ENCODE results near the gene CFAP161. TPM values are rescaled to one million over a fixed set of nuclear protein-coding genes. Genes with fewer than 3 reads are reported as not detected.

The CFAP161 gene
- total RNA-seq, result under 0.01 TPM

GRCh38 chr15:81133782-81134461, at the start of gene CFAP161:
Gene CFAP161 (plus strand): TSS chr15:81134270. CDS start chr15:81134330, 60 bp downstream.
- DNase-seq (ENCODE audit: low read depth in 2 of 3, low spot score in 2 of 3), result peak in 2 of 3 donors; percentile 73 to 76

DNA sequence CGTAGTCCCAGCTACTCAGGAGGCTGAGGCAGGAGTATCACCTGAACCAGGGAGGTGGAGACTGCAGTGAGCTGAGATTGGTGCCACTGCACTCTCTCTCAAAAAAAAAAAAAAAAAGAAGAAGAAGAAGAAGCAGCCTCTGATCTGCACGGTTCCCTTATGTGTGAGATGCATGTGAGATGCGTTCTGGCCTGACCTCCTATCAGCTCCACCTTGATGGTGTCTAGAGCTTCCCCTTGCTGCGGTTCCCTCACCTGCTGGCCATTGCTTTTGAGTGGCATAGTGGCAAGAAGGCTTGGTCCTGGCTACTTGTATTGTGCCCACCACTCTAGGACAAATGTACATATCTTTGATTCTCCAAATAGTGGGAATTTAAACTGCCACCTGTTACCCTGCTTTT, 49.4 kb upstream of the CFAP161 start:
- DNase-seq (ENCODE audit: low read depth in 2 of 3, low spot score in 2 of 3), result peak in 2 of 3 donors; percentile 41 to 71

DNA sequence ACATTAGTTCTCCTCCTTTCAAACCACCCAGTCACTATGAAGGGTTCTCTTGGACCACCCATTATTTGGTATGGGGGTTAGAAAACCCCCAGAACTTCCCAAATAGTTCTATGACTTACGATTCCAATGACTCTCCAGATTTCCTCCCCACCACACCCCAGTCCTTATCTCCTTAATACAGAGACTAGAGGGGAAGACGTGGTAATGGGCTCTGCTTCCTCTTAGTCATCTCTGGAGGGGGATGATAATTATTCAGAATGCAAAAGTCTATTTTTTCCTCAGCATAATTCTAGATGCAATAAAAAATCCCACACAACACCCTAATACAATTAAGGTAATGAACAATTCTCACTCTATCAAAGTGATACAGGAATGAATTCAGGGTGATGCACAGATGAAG, 48.9 kb upstream of the CFAP161 start:
- peak in 2 of 3 donors; percentile 85 to 95 for DNase-seq (ENCODE audit: low read depth in 2 of 3, low spot score in 2 of 3)

DNA sequence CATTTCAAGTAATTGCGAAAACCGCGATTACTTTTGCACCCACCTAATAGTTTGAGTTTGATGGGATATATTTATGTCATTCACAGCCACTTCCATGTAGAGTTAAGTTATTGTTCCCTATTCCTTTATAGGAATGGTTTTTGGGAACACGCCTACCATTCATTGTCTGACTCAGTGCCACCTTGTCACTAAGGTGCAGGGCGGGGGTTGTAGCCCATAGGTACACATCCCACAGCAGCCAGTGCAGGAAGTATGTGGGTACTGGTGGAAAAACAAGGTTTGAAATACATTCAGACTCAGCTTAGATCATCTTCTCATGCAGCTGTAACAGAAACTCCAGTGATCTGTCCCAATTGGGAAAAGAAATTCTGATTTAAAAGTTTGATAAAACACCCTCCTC, 48.2 kb upstream of the CFAP161 start:
- DNase-seq (ENCODE audit: low read depth in 2 of 3, low spot score in 2 of 3), result no peak

DNA sequence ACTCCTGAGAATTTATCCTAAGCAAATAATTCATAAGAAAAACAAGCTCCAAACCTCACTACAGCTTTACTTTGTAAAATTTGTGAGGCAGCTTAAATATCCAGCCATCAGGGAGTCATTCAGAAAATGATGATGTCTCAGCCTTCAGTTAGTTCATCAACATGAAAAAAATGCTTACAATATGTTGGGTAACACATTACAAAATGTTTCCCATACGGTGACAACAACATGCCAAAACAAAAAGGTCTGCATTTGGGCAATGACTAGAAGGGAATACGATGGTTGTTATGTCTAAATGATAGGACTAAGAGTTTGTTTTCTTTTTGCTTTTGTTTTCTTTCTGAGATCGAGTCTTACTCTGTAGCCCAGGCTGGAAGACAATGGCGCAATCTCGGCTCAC, 47.0 kb upstream of the CFAP161 start:
- no peak for DNase-seq (ENCODE audit: low read depth in 2 of 3, low spot score in 2 of 3)

- DNase-seq (ENCODE audit: low read depth in 2 of 3, low spot score in 2 of 3), result no peak
Measured at GRCh38 chr15:81087694-81088093, 46.4 kb upstream of the CFAP161 start.

DNA sequence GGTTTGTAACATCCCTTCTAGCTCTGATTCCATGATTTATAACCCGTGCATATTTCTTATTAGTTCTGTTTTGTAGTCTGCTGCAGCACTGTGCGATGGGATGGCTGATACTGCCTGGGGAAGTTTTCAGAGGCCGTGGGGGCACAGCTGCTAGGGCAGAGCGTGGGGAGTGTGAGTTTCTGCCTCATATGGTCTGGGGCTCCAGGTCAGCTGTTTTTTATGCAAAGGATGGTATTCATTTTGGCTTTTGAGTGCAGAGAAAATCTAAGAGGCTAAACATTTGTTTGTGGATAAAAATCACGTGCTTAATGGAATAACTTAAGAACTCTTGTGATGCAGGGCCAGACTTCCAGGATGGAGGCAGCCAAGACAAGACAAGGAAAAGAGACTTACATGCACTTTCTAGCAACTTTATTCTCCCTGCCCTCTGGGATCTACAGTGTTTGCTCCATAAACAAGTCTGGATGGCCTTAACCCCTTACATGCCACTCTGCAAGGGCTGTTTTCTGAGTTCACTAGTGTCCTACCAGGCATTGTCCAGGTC, 45.5 kb upstream of the CFAP161 start:
- DNase-seq (ENCODE audit: low read depth in 2 of 3, low spot score in 2 of 3), result no peak

DNA sequence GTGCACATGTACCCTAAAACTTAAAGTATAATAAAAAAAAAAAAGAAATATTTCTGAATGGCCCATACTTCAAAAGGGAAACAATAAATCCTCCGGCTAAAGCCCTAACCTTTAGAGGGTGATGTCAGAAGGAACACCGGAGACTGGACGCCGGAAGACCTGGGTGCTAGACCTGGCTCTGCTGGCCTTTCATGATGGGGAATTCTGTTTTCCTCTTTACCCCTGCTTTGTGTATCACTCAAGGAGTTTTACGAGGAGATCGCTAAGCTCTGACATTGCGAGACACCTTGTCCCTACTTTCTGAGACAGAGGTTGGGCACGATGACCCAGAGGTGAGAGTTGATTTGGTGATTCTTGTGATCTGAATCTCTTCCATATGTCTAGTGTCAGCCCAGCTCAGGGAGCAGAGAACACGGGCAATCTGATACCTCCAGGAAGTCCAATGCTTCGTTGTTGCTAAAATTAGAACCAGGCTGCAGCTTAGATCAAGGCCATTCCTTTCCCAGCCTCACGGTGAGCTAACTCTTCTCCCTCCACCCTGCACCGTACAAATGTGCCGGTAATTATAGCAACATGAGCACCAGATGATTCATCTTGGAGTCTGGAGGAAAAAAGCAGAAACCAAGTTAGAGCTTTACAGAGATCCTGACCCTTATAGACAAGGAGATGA, 42.0 kb upstream of the CFAP161 start:
- no peak for DNase-seq (ENCODE audit: low read depth in 2 of 3, low spot score in 2 of 3)

DNA sequence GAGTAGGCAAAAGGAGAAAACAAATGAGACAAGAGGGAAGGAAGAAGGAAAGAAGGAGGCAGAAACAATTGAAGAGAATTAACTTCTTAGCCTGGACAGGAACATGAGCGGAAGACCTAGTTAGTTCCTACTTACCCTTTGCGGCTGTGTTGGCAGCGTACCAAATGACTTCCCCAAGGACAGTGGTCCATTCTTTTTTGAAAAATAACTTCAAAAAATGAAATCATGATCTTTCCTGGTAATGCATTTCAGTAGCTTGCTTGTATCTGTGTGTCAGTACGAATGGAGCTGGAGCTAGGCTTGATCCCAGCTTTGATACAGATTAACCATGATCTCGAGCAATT, 41.5 kb upstream of the CFAP161 start:
- peak in 1 of 3 donors; percentile 40 for DNase-seq (ENCODE audit: low read depth in 2 of 3, low spot score in 2 of 3)

DNA sequence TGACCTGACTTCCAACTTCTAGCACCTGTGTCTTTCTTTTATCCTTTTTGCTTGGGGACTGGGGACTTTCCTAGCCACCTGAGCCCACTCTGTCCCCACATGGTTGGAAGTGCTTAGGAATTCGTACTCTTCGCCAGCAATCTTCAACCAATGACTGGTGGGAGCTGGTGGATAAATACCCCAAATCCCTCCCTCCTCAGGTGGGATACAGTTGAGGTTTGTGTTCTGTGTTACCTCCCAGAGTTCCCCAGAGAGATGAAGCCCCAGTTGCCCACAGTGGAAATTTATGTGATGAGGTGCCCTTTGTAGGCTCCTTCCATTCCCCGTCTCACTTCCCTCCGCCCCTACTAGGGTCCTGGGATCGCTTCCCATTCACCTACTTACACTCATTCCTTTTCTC, 40.1 kb upstream of the CFAP161 start:
- no peak for DNase-seq (ENCODE audit: low read depth in 2 of 3, low spot score in 2 of 3)

DNA sequence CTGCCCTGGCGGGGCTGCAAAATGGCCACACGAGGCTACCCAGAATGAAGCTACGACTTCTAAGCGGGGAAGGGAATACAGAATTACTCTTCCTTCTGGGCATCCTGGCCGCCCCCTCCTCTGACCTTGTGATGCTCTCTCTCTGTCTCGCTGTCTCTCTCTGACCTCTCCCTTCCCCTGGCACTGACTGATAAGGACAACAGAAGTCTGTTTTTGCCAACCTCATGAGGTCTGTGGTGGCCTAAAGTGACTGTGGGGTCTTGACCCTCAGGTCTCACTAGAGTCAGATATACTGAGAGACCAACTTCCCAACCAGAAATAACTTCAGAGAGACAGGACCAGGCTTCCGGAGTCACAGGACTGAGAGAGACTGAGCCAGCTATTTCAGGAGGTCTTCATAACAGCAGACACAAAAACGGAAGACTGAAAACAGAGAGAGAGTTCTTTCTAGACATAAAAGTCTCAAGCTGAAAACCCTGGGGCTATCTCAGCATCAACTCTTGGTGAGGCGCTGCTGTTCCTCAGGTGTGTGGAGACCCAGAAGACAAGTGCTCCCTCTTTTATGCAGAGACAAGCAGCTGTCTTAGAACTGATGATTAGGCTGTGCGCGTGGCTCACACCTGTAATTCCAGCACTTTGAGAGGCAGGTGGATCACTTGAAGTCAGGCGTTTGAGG, 38.2 kb upstream of the CFAP161 start:
- DNase-seq (ENCODE audit: low read depth in 2 of 3, low spot score in 2 of 3), result peak in 1 of 3 donors; percentile 24

- no peak for DNase-seq (ENCODE audit: low read depth in 2 of 3, low spot score in 2 of 3)
Measured at GRCh38 chr15:81096398-81096797, 37.7 kb upstream of the CFAP161 start.

GRCh38 chr15:81097116-81097889, 36.8 kb upstream of the CFAP161 start:
- no peak for DNase-seq (ENCODE audit: low read depth in 2 of 3, low spot score in 2 of 3)

DNA sequence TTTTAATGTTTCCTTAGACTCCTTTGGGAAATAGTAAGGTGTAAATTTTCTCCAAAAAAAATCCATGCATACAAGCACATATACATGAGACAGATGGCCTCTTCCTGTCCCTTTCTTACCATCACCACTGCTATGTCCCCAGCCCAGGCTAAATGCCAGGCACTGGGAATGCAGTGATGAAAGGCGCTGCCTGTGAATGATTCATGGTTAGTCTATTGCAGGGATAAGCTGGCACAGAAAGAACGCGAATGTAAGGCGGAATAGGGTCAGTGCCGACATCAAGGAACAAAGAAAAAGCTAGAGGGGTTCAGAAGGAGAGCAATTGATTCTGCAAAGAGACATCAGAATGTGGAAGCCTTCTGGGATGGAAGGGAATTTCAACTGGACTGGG, 36.2 kb upstream of the CFAP161 start:
- DNase-seq (ENCODE audit: low read depth in 2 of 3, low spot score in 2 of 3), result no peak

DNA sequence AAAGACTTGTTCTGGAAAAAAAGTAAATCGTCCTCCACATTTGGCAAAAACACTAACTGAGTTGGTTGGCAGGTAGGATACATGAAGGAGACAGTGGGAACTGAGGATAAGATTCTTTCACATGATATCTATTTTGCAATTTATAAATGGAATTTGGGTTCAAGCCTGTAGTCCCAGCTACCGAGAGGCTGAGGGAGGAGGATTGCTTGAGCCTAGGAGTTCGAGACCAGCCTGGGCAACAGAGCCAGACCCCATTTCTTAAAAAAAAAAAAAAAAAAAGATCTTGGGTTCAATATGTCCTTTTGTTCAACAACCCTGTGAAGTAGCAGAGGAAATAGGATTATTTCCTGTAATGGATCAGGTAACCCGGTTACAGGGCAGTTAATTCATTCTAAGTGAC, 35.7 kb upstream of the CFAP161 start:
- DNase-seq (ENCODE audit: low read depth in 2 of 3, low spot score in 2 of 3), result no peak

GRCh38 chr15:81098861-81099651, 35.0 kb upstream of the CFAP161 start:
- DNase-seq (ENCODE audit: low read depth in 2 of 3, low spot score in 2 of 3), result peak in 2 of 3 donors; percentile 78 to 79

GRCh38 chr15:81101894-81102815, 31.9 kb upstream of the CFAP161 start:
- no peak for DNase-seq (ENCODE audit: low read depth in 2 of 3, low spot score in 2 of 3)

- DNase-seq (ENCODE audit: low read depth in 2 of 3, low spot score in 2 of 3), result no peak
Measured at GRCh38 chr15:81103857-81104256, 30.2 kb upstream of the CFAP161 start.

DNA sequence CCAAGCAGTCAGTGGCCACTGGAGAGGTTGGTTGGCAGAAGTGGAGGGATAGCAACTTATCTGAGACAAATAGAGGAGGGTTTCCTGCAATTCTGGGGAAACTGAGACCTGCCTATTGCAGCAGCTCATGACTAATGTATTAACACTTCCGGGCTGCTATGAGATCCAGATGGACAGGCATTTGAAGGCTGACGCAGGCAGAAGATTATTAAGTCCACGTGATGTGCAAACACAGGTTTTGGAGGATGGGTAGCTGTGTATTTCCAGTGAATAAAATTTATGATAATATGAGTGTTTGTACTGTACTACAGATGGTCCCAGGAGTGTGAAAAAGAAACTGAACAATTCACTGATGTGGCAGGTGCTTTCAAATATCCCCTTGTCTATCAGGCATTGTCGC, 28.5 kb upstream of the CFAP161 start:
- DNase-seq (ENCODE audit: low read depth in 2 of 3, low spot score in 2 of 3), result no peak

Data from hematopoietic multipotent progenitor cell (in vitro differentiated cells).